Neutrophil (primary cell): Measurements from ENCODE around the gene EHMT1.

Experiments
- H3K27ac ChIP-seq: fragments of 200-600 bp; sonication (generic); 2 replicates; pipeline ENCODE4 v1.5.1; 2016; ENCODE audit warnings: mild to moderate bottlenecking, moderate library complexity
- H3K27me3 ChIP-seq: fragments of 200-600 bp; sonication (generic); 2 replicates; pipeline ENCODE4 v1.6.0; 2016; ENCODE audit warnings: mild to moderate bottlenecking
- H3K36me3 ChIP-seq: fragments of 200-600 bp; sonication (generic); 2 replicates; pipeline ENCODE4 v1.5.1; 2017
- H3K4me1 ChIP-seq, 2 experiments: fragments of 200-600 bp in 1 of 2; sonication (generic) in 1 of 2; 1 replicate in 1 of 2; 2 replicates in 1 of 2; pipeline versions ENCODE4 v1.5.1 to v1.6.1; 2013 to 2016; ENCODE audit warnings: low read depth in 1 of 2, low read length in 1 of 2, mild to moderate bottlenecking in 1 of 2, moderate library complexity in 1 of 2; ENCODE audit not compliant: control insufficient read depth in 1 of 2, insufficient read depth in 1 of 2
- H3K4me3 ChIP-seq, 2 experiments: fragments of 200-600 bp in 1 of 2; sonication (generic) in 1 of 2; 1 replicate in 1 of 2; 2 replicates in 1 of 2; pipeline ENCODE4 v1.5.1; 2013 to 2016; ENCODE audit warnings: low read depth in 1 of 2, low read length in 1 of 2, mild to moderate bottlenecking in 1 of 2, moderate library complexity in 1 of 2
- H3K9me3 ChIP-seq: fragments of 200-600 bp; sonication (generic); 2 replicates; pipeline ENCODE4 v1.5.1; 2016
- CTCF ChIP-seq: fragments of 200-600 bp; sonication (generic); IDR thresholded peaks from 2 replicates; pipeline ENCODE4 v1.5.1; 2016; ENCODE audit warnings: antibody characterized with exemption

EHMT1 gene

GRCh38 chr9:137815256-137816255, 196.8 kb downstream of the EHMT1 start:
- H3K27ac ChIP-seq = no peak overlapping the region
- TF ChIP-seq CTCF = no peak
- H3K9me3 ChIP-seq = peaks cover 22% of the 10 kb centered on the region
- H3K27me3 ChIP-seq = no peaks in the 10 kb centered on the region
- no peak overlapping the region for H3K4me3 ChIP-seq
- H3K4me1 ChIP-seq = no peaks in the 10 kb centered on the region
- peaks cover 81% of the 10 kb centered on the region for H3K36me3 ChIP-seq

GRCh38 chr9:137816531-137817235, 197.9 kb downstream of the EHMT1 start:
- Histone ChIP-seq H3K27me3 (no peaks in the 10 kb centered on the region), H3K4me3 (no peak overlapping the region), H3K9me3 (peaks cover 22% of the 10 kb centered on the region)

GRCh38 chr9:137817236-137818200, 198.7 kb downstream of the EHMT1 start:
- TF ChIP-seq CTCF = no peak
- H3K4me3 ChIP-seq = no peak overlapping the region
- no peaks in the 10 kb centered on the region for H3K27me3 ChIP-seq
- no peaks in the 10 kb centered on the region for H3K4me1 ChIP-seq
- peaks cover 22% of the 10 kb centered on the region for H3K9me3 ChIP-seq
- H3K27ac ChIP-seq = no peak overlapping the region
- peaks cover 72% of the 10 kb centered on the region for H3K36me3 ChIP-seq

More at GRCh38 chr9:137816531-137817235, 197.9 kb downstream of the EHMT1 start:
- H3K27ac ChIP-seq = no peak overlapping the region
- no peaks in the 10 kb centered on the region for H3K4me1 ChIP-seq
- H3K36me3 ChIP-seq = peaks cover 74% of the 10 kb centered on the region
- TF ChIP-seq CTCF = no peak

GRCh38 chr9:137818286-137818685, 199.5 kb downstream of the EHMT1 start:
- H3K9me3 ChIP-seq = peaks cover 22% of the 10 kb centered on the region
- H3K36me3 ChIP-seq = peaks cover 65% of the 10 kb centered on the region
- no peak for TF ChIP-seq CTCF
- H3K4me1 ChIP-seq = no peaks in the 10 kb centered on the region
- H3K27ac ChIP-seq = no peak overlapping the region
- H3K4me3 ChIP-seq = no peak overlapping the region
- no peaks in the 10 kb centered on the region for H3K27me3 ChIP-seq
